ENCODE measurements around the gene ARHGAP24.

Gene ARHGAP24

DNA sequence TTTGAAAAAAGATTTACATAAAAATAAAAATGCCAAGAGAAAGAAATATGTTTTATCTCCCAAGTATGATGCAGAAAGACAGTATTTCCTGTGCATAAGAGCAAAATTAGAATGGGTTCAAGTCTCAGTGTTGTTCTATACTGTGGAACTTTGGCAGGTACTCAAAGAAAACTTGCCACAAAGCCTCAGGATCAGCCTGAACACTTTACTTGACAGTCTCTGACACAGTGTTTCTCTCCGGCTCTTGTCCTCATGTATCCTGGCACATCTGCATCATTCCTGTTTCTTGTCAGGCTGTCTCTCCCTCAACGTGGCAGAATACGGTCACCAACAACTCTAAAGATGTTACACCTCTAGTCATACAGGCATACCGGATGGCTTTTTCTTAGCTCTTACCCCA, 273.7 kb downstream of the ARHGAP24 start:
- Histone ChIP-seq H3K36me3 (no peaks in the 10 kb centered on the region), H3K4me1 (ENCODE audit: control insufficient read depth in 1 of 2, insufficient read depth in 1 of 2, low read depth in 1 of 2, low read length in 1 of 2) (peaks cover 5 to 12% of the 10 kb centered on the region in 2 experiments), H3K27me3 (no peaks in the 10 kb centered on the region), H3K27ac (no peak overlapping the region), H3K9me3 (no peaks in the 10 kb centered on the region), H3K4me3 (ENCODE audit: low read depth in 1 of 2, low read length in 1 of 2) (no peak overlapping the region)
- TF ChIP-seq, protein P1, sequence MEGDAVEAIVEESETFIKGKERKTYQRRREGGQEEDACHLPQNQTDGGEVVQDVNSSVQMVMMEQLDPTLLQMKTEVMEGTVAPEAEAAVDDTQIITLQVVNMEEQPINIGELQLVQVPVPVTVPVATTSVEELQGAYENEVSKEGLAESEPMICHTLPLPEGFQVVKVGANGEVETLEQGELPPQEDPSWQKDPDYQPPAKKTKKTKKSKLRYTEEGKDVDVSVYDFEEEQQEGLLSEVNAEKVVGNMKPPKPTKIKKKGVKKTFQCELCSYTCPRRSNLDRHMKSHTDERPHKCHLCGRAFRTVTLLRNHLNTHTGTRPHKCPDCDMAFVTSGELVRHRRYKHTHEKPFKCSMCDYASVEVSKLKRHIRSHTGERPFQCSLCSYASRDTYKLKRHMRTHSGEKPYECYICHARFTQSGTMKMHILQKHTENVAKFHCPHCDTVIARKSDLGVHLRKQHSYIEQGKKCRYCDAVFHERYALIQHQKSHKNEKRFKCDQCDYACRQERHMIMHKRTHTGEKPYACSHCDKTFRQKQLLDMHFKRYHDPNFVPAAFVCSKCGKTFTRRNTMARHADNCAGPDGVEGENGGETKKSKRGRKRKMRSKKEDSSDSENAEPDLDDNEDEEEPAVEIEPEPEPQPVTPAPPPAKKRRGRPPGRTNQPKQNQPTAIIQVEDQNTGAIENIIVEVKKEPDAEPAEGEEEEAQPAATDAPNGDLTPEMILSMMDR (IDR thresholded peaks at IDR 0.05): no peak

DNA sequence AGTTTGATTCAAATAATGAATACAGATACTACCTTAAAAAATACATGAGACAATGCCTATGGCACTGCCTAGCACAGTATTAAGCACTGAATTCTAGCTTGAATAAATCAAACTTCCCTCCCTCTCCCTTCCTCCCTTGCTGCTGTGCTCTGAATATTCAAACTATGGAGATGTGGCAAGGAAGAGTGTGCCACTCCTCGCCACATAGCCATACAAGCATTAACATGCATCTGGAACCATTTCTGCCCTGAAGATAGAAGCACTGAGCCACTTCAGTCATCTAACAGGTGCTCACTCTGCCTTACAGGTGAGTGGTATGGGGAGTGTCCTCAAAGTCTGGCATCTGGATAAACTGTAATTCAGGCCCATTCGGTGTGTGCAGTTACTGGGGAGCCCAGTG, 276.9 kb downstream of the ARHGAP24 start:
- Histone ChIP-seq H3K27ac (no peak overlapping the region), H3K4me1 (ENCODE audit: control insufficient read depth in 1 of 2, insufficient read depth in 1 of 2, low read depth in 1 of 2, low read length in 1 of 2) (peaks cover 4 to 5% of the 10 kb centered on the region in 2 experiments), H3K4me3 (ENCODE audit: low read depth in 1 of 2, low read length in 1 of 2) (no peak overlapping the region), H3K9me3 (no peaks in the 10 kb centered on the region), H3K27me3 (no peaks in the 10 kb centered on the region), H3K36me3 (no peaks in the 10 kb centered on the region)
- TF ChIP-seq, protein P1 (IDR thresholded peaks at IDR 0.05): no peak

DNA sequence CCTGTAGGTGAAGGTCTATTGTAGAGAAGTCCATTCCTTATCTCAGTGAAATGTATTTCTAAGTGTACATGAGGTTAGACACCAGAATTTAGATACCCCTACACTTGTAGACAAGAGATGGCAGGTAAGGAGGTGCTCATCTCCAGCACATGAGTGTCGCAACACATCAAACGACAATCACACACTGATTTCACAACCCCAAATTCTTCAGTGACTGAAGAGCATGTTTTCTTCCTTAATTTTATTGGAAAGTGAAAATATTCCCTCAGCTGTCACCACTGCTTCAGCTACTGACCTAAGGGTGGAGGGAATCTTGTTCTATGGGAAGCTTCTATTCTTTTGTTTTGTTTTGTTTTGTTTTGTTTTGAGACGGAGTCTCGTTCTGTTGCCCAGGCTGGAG, 280.3 kb downstream of the ARHGAP24 start:
- no peak overlapping the region for H3K4me3 ChIP-seq (ENCODE audit: low read depth in 1 of 2, low read length in 1 of 2)
- no peaks in the 10 kb centered on the region for H3K27me3 ChIP-seq
- H3K9me3 ChIP-seq: no peaks in the 10 kb centered on the region
- H3K36me3 ChIP-seq: no peaks in the 10 kb centered on the region
- H3K4me1 ChIP-seq (ENCODE audit: control insufficient read depth in 1 of 2, insufficient read depth in 1 of 2, low read depth in 1 of 2, low read length in 1 of 2): peaks cover 4 to 5% of the 10 kb centered on the region in 2 experiments
- peak overlapping the region; percentile 40 for H3K27ac ChIP-seq
- TF ChIP-seq, protein P1 (IDR thresholded peaks at IDR 0.05): no peak

DNA sequence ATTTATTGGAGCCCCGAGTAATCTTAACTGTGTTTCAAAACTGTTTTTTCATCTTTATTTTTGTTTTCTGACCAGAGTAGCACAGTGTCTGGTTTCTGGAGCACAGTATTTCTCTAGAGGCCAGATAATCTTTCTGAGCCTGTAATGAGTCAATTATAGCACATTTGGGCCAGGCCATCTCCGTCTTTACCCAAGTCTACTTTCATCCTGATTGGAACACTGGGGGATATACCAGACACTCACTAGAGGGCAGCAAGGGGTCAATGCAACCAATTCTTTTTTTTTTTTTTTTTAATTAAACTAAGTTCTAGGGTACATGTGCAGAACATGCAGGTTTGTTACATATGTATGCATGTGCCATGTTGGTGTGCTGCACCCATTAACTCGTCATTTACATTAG, 282.0 kb downstream of the ARHGAP24 start:
- Histone ChIP-seq H3K27me3 (no peaks in the 10 kb centered on the region), H3K9me3 (no peaks in the 10 kb centered on the region), H3K36me3 (no peaks in the 10 kb centered on the region), H3K4me3 (ENCODE audit: low read depth in 1 of 2, low read length in 1 of 2) (no peak overlapping the region), H3K27ac (no peak overlapping the region), H3K4me1 (ENCODE audit: control insufficient read depth in 1 of 2, insufficient read depth in 1 of 2, low read depth in 1 of 2, low read length in 1 of 2) (peaks cover 4 to 5% of the 10 kb centered on the region in 2 experiments)
- TF ChIP-seq, protein P1 (IDR thresholded peaks at IDR 0.05): no peak

DNA sequence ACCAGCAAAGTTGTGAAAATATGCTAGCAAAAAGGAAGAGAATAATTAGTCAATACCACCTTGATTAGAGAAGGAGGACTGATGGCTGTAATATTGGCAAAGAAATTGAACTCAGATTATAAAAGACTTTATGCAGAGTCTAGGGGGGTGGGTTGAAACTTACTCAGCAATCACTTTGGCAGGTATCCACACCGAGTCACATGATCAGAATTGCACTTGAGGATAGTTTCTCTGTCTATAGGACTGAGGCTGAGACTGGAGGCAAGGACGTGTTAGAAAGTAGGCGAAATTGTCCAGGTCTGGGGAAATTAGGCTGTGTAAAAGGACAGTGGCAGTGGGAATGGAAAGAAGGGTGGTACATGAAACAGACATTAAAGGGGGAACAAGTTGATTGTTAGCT, 284.4 kb downstream of the ARHGAP24 start:
- Histone ChIP-seq H3K4me3 (ENCODE audit: low read depth in 1 of 2, low read length in 1 of 2) (no peak overlapping the region), H3K27ac (no peak overlapping the region), H3K4me1 (ENCODE audit: control insufficient read depth in 1 of 2, insufficient read depth in 1 of 2, low read depth in 1 of 2, low read length in 1 of 2) (peaks cover 4 to 5% of the 10 kb centered on the region in 2 experiments), H3K9me3 (no peaks in the 10 kb centered on the region), H3K27me3 (no peaks in the 10 kb centered on the region), H3K36me3 (no peaks in the 10 kb centered on the region)
- TF ChIP-seq, protein P1 (IDR thresholded peaks at IDR 0.05): no peak

DNA sequence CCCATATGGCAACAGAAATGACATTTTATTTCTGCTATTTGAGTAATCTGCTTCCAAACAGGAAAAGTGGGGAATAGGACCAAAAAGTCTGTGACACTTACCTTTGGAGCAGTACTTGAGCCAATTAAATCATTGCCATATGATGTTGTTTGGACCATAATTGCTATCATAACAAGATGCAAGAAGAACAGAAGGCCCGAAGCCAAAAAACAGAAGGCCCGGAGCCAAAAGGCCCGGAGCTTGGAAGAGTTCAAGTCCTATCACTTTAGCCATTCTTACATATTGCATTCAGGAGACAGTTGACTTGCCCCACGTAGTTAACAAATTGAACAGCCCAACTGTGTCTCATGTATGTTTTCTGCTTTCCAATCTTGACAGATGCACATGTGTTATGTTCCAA, 285.6 kb downstream of the ARHGAP24 start:
- Histone ChIP-seq H3K9me3 (no peaks in the 10 kb centered on the region), H3K27ac (no peak overlapping the region), H3K27me3 (no peaks in the 10 kb centered on the region), H3K4me1 (ENCODE audit: control insufficient read depth in 1 of 2, insufficient read depth in 1 of 2, low read depth in 1 of 2, low read length in 1 of 2) (no peaks in the 10 kb centered on the region), H3K4me3 (ENCODE audit: low read depth in 1 of 2, low read length in 1 of 2) (no peak overlapping the region), H3K36me3 (no peaks in the 10 kb centered on the region)
- TF ChIP-seq, protein P1 (IDR thresholded peaks at IDR 0.05): no peak

Data from neutrophil (primary cell).